ENCODE data around the gene ATP6V0A4. TPM values are rescaled to one million over a fixed set of nuclear protein-coding genes. Genes with fewer than 3 reads are reported as not detected.

Gene ATP6V0A4
- polyA plus RNA-seq, 1 experiment: not detected

- POLR2A ChIA-PET: no interaction called here
- CTCF ChIA-PET: interaction anchor here (1.9 kb wide), 1 partner anchor 73 kb away, joined by 4 read pairs; no protein-coding TSS in a partner anchor
- TF ChIP-seq CTCF (IDR thresholded peaks at IDR 0.05; ENCODE audit: low read depth, low read length): no peak
- Histone ChIP-seq H3K27ac (ENCODE audit: low read depth, low read length) (no peak overlapping the region), H3K4me3 (ENCODE audit: low read depth, low read length) (no peak overlapping the region), H3K27me3 (ENCODE audit: control insufficient read depth, insufficient read depth, low read length) (no peaks in the 10 kb centered on the region), H3K9me3 (ENCODE audit: control insufficient read depth, insufficient read depth, low read length) (peaks cover 4% of the 10 kb centered on the region; the same call in 1 of the 2 replicates)
- no peak for DNase-seq (ENCODE audit: low read depth, low spot score)
These were observed 132.7 kb downstream of the ATP6V0A4 start for GRCh38 chr7:138665249-138665648.

- TF ChIP-seq CTCF (IDR thresholded peaks at IDR 0.05; ENCODE audit: low read depth, low read length): no peak
- DNase-seq (ENCODE audit: low read depth, low spot score): no peak
- no peak overlapping the region for H3K27ac ChIP-seq (ENCODE audit: low read depth, low read length)
- H3K9me3 ChIP-seq (ENCODE audit: control insufficient read depth, insufficient read depth, low read length): peaks cover 4% of the 10 kb centered on the region; the same call in 1 of the 2 replicates
- no peaks in the 10 kb centered on the region for H3K27me3 ChIP-seq (ENCODE audit: control insufficient read depth, insufficient read depth, low read length)
- CTCF ChIA-PET: interaction anchor here (0.5 to 0.7 kb wide), 3 partner anchors 59 to 774 kb away, joined by 3 to 4 read pairs (median 3); no protein-coding TSS in a partner anchor
- POLR2A ChIA-PET: no interaction called here
- H3K4me3 ChIP-seq (ENCODE audit: low read depth, low read length): peak overlapping the region; percentile 32
These were observed 134.0 kb downstream of the ATP6V0A4 start for GRCh38 chr7:138663725-138664710.

- DNase-seq (ENCODE audit: low read depth, low spot score): no peak
- H3K27me3 ChIP-seq (ENCODE audit: control insufficient read depth, insufficient read depth, low read length): no peaks in the 10 kb centered on the region
- H3K4me3 ChIP-seq (ENCODE audit: low read depth, low read length): no peak overlapping the region
- H3K9me3 ChIP-seq (ENCODE audit: control insufficient read depth, insufficient read depth, low read length): peaks cover 4% of the 10 kb centered on the region; the same call in 1 of the 2 replicates
- ChIA-PET POLR2A (no interaction called here), CTCF (no interaction called here)
- no peak overlapping the region for H3K27ac ChIP-seq (ENCODE audit: low read depth, low read length)
- no peak for TF ChIP-seq CTCF (IDR thresholded peaks at IDR 0.05; ENCODE audit: low read depth, low read length)
These were observed 135.0 kb downstream of the ATP6V0A4 start for GRCh38 chr7:138662991-138663320.

- ChIA-PET POLR2A (no interaction called here), CTCF (no interaction called here)
- no peak for DNase-seq (ENCODE audit: low read depth, low spot score)
- H3K27ac ChIP-seq (ENCODE audit: low read depth, low read length): no peak overlapping the region
- TF ChIP-seq CTCF (IDR thresholded peaks at IDR 0.05; ENCODE audit: low read depth, low read length): no peak
- peaks cover 4% of the 10 kb centered on the region; the same call in 1 of the 2 replicates for H3K9me3 ChIP-seq (ENCODE audit: control insufficient read depth, insufficient read depth, low read length)
- H3K4me3 ChIP-seq (ENCODE audit: low read depth, low read length): no peak overlapping the region
- H3K27me3 ChIP-seq (ENCODE audit: control insufficient read depth, insufficient read depth, low read length): no peaks in the 10 kb centered on the region
These were observed 135.7 kb downstream of the ATP6V0A4 start for GRCh38 chr7:138662076-138662990.
